8988T (cell line): ENCODE measurements around the gene MAGI1.

ENCODE experiments used
- DNase-seq: peaks from one replicate; pipeline ENCODE4 v3.0.0; 2011

Gene MAGI1

GRCh38 chr3:65944252-65944651, 94.5 kb downstream of the MAGI1 start:
- no peak for DNase-seq

DNA sequence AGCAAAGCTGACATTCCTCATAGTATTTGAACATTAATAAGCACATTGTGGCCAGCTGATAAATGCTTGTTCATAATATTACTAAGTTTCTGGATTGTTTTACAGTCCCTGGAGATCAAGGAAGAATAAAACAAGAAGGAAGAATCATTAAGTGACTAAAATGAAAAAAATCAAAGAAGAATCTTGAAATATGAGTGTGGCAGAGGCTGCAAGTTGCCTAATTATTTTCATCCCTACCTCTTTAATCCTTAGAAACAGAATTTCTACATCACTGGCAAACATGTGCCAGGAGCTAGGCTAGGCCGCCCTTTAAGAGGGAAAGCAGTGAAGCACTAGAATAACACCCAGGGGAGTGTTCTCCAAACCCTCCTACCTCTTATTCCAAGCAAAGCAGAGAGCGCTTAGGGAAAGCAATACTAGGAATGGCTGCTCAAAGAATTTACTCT, 98.9 kb downstream of the MAGI1 start:
- DNase-seq = no peak

- no peak for DNase-seq
Measured at GRCh38 chr3:65939184-65939583, 99.5 kb downstream of the MAGI1 start.

DNA sequence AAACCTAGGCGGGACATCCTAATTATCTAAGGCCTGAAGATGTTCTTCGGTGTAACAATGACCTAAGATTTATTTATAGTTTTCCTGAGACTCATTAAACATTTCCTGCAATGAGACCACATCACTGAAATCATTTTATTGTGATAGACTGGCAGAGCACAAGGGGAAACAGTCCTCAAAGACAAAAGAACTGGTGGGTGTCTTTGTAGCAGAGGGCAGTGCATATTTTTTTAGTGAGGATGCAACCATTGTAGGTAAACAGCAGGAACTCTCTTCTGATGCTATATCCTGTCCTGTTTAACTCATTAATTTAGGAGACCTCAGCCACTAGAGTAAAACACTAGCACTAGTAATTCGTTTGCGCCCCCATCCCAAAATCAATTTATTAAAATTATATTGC, 100.0 kb downstream of the MAGI1 start:
- no peak for DNase-seq

GRCh38 chr3:65938147-65938546, 100.6 kb downstream of the MAGI1 start:
- DNase-seq = no peak

GRCh38 chr3:65936908-65937638, 101.6 kb downstream of the MAGI1 start:
- DNase-seq = no peak

DNA sequence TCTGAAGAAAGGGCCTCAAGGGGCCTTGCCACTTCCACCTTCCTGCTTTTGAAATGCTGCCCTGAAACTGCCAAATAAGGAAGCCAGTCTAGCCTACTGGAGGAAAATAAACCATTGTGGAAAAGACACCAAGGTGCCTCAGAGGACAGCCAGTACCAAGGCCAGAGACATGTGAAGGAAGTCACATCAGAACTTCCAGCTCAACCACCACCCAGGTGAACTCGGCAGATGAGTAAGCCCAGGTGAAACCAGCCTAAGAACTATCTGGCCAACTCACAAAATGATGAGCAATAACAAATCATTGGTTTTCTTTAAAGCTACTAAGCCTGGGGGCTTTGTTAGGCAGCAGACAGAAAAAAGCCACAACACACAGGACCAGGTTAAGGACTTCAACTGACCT, 103.0 kb downstream of the MAGI1 start:
- DNase-seq = no peak

DNA sequence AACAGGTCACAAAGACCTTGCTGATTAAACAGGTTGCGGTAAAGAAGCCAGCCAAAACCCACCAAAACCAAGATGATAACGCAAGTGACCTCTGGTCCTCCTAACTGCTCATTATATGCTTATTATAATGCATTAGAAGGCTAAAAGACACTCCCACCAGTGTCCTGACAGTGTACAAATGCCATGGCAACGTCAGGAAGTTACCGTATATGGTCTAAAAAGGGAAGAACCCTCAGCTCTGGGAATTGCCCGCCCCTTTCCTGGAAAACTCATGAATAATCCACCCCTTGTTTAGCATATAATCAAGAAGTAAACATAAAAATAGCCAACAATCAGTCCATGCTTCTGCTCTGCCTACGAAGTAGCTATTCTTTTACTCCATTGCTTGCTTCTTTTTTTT, 108.1 kb downstream of the MAGI1 start:
- no peak for DNase-seq

DNA sequence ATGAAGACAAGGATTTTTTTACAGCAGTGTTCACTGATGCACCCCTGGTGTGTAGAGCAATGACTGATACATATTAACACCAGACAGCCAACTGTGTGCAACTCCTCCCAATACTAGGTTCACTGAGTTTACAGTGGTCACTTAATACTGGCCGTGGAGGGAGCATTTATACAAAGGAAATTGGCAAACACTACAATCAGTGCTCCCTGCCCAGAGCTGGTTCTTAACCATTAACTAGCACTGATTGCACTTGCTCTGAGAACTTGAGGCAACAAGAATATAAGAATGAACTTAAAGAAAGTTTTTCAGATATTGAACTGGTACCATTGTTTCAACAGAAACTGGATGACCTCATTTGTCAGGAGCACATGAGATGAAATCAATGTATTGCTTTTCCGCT, 110.6 kb downstream of the MAGI1 start:
- no peak for DNase-seq

DNA sequence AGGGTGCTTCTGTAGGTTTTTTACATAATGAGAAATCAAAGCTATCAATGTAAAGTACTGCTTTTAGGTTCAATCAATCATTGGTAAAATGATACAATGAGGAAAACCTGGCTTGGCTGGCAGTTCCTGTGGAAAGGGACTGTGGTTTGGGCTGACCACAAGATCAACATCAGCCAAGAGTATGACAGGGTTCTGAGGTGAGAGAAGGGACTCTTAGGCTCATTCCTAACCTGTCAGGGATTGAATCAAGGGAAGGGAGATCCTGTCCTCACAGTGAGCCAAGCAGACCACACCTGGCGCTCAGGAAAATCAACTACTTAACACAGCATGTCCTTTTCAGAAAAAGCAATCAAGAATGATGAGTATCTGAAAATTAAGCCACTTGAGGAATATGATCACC, 111.1 kb downstream of the MAGI1 start:
- DNase-seq = no peak

DNA sequence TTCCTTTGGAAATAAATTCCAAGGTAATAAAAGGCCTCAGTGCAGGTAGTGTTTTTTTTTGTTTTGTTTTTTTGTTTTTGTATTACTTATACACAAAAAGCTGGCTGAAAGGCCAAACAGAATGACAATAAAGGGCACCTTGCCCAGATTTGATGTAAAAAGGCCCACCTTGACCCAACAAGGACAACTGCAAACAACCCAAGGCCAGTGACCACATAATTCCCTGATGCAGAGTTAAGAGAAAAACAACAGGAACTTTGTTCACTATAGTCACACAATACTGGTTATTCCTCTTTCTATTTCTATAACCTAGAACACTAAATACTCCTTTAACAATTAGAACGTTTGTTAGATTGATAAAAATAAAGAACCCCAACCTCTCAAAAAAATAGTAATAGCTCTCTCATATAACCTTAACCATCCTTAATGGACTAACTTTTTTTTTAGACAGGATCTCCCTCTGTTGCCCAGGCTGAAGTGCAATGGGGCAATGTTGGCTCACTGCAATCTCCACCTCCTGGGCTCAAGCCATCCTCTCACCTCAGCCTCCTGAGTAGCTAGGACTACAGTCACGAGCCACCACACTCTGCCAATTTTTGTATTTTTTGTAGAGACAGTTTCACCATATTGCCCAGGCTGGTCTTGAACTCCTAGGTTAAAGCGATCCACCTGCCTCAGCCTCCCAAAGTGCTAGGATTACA, 113.3 kb downstream of the MAGI1 start:
- DNase-seq = no peak

DNA sequence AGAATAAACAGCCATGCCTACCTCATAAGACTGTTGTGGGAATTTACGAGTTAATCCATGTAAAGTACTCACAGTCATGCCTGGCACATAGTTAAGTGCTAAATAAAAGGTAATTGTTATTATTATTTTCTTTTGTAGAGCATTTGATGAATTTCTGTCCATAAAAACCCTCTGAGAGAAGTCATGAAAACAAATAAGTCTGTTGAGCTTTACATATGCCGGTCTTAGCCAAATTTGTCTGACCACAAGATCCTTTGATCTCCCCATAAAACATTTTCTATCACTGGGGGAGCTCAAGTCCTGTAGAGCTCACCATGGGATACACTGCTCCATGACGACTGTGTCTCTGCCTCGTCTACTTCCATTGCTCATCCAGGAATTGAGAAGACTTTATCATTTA, 114.0 kb downstream of the MAGI1 start:
- no peak for DNase-seq

DNA sequence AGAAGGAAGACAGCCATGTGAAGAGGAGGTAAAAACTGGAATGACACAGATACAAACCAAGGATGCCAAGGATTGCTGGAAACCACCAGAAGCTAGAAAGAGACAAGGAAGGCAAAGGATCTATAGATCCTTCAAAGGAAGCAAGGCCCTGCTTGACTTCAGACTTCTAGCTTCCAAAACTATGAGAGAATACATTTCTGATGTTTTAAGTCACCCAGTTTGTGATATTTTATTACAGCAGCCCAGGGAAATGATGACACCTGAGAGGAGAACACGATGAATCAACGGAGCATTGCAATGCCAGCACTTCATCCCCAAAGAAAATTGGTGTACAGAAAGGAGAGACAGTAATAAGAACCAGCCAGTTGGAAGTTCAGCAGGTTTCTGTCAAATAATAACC, 116.3 kb downstream of the MAGI1 start:
- no peak for DNase-seq

- DNase-seq = no peak
Measured at GRCh38 chr3:65919826-65920225, 118.9 kb downstream of the MAGI1 start.

DNA sequence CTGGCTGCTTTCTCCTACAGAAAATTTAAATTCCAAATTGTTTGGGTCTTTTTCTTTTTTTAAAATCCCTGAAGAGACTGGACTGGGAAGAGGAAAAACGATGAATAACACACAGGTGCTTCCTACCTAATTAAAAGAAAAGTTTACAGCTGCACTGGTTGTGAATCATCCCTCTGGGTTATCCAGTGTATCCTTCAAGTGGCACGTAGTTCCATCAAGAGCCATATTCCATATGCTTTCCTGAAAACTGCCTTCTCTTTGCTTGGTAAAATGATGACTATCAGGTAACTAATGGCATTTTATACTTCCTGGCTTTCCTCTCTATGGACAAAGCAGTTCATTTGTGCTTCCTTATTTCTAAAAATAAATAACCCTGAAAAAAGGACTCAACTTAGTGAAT, 123.2 kb downstream of the MAGI1 start:
- DNase-seq = no peak

DNA sequence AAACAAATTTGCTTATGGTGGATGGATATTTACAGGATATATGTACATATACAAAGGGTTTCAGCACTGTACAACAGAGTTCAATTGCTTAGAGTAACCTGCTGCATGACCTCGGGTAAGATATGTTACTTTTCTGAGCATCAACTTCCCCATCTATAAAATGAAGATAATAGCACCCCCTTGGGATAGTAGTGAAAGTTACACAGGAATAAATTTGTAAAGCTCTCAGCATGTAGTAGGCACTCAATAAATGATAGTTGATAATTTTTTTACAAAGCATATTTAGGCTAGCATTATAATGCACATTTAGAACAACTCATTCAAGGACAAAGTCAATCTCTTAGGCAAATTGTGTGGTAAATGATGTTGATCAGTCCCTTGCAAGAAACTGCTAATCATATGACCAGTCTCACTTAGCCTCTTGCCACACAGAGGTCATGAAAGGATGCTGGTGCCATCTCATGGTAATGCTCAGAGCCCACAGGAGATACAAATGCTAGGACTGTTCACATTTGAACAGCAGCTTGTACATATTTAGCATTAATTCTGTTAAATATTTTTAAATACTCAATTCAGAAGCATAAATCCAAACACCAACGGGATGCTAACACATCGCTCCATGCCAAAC, 123.9 kb downstream of the MAGI1 start:
- DNase-seq = no peak

DNA sequence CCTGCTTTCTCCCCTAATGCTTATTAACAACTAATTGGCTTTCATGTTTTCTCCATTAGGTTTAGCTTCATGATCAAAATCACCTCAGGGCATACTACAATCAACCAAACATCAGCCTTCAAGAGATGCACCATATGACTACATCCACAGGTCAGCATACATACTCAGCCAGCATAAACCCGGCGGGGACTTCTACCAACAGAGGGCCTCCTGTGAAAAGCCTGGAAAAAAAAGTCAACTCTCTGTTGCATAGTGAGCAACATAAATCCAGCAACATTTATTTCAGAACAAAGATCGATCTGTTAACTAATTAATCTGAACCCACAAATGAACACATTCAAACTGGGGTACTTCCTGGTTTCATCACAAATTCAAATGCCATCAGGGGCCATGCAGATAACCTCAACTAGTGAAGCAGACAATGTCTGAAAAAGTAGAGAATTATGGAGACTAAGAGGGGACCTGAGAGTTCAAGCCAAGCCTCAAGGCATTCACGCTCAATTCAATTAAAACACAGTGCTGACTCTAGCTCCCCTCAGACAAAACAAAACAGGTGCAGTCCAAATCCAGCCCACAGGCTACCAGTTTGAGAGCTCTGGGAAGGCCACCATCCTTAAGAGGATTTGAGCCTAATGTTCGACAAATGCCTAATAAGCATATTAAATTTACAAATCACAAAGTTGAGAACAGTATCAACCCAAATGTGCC, 124.5 kb downstream of the MAGI1 start:
- DNase-seq = no peak

DNA sequence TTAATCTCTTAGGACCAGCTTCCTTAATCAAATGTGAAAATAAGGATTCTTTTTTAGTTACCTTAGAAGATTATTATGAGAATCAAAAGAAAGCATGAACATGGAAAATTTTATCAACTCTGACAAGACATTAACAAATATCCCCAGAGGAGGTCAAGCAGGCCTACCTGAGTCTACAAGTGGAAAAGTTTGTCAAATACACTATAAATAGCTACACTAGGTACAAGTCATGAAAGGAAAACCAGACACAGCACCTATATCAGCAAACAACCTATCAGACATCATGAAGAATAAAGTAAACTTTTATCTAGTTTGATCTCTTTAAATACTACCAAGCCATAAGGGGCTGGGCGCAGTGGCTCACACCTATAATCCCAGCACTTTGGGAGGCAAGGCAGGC, 126.1 kb downstream of the MAGI1 start:
- no peak for DNase-seq

DNA sequence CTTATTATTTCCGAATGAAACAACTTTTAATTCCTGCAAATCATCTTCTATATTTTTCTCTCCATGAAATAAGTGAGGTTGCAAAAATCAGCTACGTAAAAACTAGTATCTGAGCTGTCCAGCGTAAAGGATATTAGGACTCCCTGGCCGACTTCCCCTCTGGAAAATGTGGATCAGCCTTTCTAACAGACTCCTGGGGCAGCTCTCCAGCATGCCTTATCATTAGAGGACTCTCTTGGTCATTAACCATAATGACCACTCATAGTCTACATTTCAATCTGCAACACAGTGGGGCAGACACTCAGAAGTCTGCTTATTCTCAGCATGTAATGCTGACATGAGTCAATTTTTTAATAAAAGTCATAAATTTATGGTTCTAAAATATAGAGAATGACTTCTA, 130.1 kb downstream of the MAGI1 start:
- DNase-seq = no peak

GRCh38 chr3:65907232-65908130, 131.2 kb downstream of the MAGI1 start:
- no peak for DNase-seq

GRCh38 chr3:65905771-65906170, 132.9 kb downstream of the MAGI1 start:
- DNase-seq = no peak

DNA sequence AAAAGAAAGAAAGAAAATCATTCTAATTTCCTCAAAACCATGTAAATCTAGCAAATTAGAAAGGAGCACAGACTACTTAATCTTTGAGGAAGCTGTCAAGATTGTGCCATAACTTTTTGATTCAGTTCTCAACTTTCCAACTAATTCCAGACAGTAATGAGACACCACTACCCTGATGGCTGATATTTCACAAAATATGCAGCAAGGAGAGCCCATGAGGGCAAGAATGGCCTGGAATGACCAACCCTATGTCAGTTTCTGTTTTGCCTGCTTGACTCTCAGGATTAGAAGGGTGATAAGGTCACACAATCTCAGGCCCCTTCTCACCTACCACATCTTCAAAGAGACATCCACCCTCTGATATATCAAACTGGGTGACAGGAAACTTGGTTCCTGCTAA, 134.7 kb downstream of the MAGI1 start:
- DNase-seq = no peak
